SU-DHL-6 (cell line): ENCODE results near the gene EZH2.
A peak's percentile ranks its signal among the peaks of the same experiment; 100 is the strongest.

Experiments used
- H2AFZ ChIP-seq: fragments of 200-600 bp; sonication (generic); 2 replicates; pipeline ENCODE4 v1.6.1; 2014; ENCODE audit warnings: low read depth, mild to moderate bottlenecking, moderate library complexity, mixed read lengths, antibody characterized with exemption, low read length; ENCODE audit not compliant: severe bottlenecking
- H3F3A ChIP-seq: fragments of 200-600 bp; shearing (Covaris generic); 2 replicates; pipeline ENCODE4 v1.6.0; 2016; ENCODE audit warnings: antibody characterized with exemption, mild to moderate bottlenecking; ENCODE audit not compliant: insufficient read depth
- H3K27ac ChIP-seq: fragments of 200-600 bp; sonication (generic); 2 replicates; pipeline ENCODE4 v1.5.1; 2016; ENCODE audit warnings: low read depth, mild to moderate bottlenecking, low read length, moderate library complexity, mixed read lengths
- H3K27me3 ChIP-seq: fragments of 200-600 bp; sonication (generic), shearing (Covaris generic); 2 replicates; pipeline ENCODE4 v1.6.0; 2014; ENCODE audit warnings: mild to moderate bottlenecking, low read length
- H3K36me3 ChIP-seq: fragments of 200-600 bp; sonication (generic); 2 replicates; pipeline ENCODE4 v1.6.1; 2014; ENCODE audit warnings: mild to moderate bottlenecking, low read length, mixed read lengths
- H3K4me2 ChIP-seq: fragments of 300-600, 200-600 bp; shearing (Covaris generic), sonication (generic); 2 replicates; pipeline ENCODE4 v1.6.0; 2014; ENCODE audit warnings: low read length, low read depth, mild to moderate bottlenecking; ENCODE audit not compliant: poor library complexity, severe bottlenecking
- H3K4me3 ChIP-seq: fragments of 200-600 bp; sonication (generic); 2 replicates; pipeline ENCODE4 v1.5.1; 2014; ENCODE audit warnings: antibody characterized with exemption, low read length, mild to moderate bottlenecking, mixed read lengths; ENCODE audit not compliant: insufficient read depth, poor library complexity, severe bottlenecking
- H3K79me2 ChIP-seq: fragments of 200-600 bp; sonication (generic); 2 replicates; pipeline ENCODE4 v1.6.1; 2014; ENCODE audit warnings: mild to moderate bottlenecking, low read length, moderate library complexity; ENCODE audit not compliant: insufficient read depth
- H3K9ac ChIP-seq: fragments of 200-600 bp; sonication (generic); 2 replicates; pipeline ENCODE4 v1.7.0; 2014; ENCODE audit warnings: mild to moderate bottlenecking, low read length
- H3K9me2 ChIP-seq: fragments of 200-600 bp; sonication (generic); replicated peaks from 2 replicates; pipeline ENCODE4 v1.6.1; 2014; ENCODE audit warnings: low read length; ENCODE audit not compliant: insufficient read depth
- H3K9me3 ChIP-seq: fragments of 200-600 bp; sonication (generic); 2 replicates; pipeline ENCODE4 v1.6.1; 2014; ENCODE audit warnings: low read length, mixed read lengths; ENCODE audit not compliant: insufficient read depth
- H4K20me1 ChIP-seq: fragments of 200-600 bp; sonication (generic); 2 replicates; pipeline ENCODE4 v1.6.1; 2014; ENCODE audit warnings: low read depth, mild to moderate bottlenecking, antibody characterized with exemption, low read length, moderate library complexity, mixed read lengths
- EZH2phosphoT487 ChIP-seq: fragments of 200-600 bp; sonication (generic), shearing (Covaris generic); conservative IDR thresholded peaks from 2 replicates; pipeline ENCODE4 v1.6.1; 2018; ENCODE audit warnings: mild to moderate bottlenecking, antibody characterized with exemption, low read length, moderate library complexity, mixed read lengths
- TF ChIP-seq, protein P1 (sequence below): fragments of 200-600 bp; sonication (generic); IDR thresholded peaks from one replicate; pipeline ENCODE4 v1.5.1; 2017; ENCODE audit warnings: antibody characterized with exemption, mild to moderate bottlenecking, low read length, moderate library complexity; ENCODE audit not compliant: insufficient read depth, poor library complexity, severe bottlenecking

Gene EZH2

GRCh38 chr7:148862481-148862880, 21.6 kb downstream of the EZH2 start:
- Histone ChIP-seq H3K27me3 (no peaks in the 10 kb centered on the region), H3K27ac (no peak overlapping the region), H2AFZ (no peak overlapping the region), H4K20me1 (peaks cover 42% of the 10 kb centered on the region), H3K4me2 (peak overlapping the region; percentile 5), H3K4me3 (no peak overlapping the region), H3K36me3 (peaks cover 4% of the 10 kb centered on the region), H3K9me3 (no peaks in the 10 kb centered on the region), H3K79me2 (peaks cover 99% of the 10 kb centered on the region), H3K9me2 (no peaks in the 10 kb centered on the region), H3F3A (peaks cover 38% of the 10 kb centered on the region; the same call in 1 of the 2 replicates), H3K9ac (no peak overlapping the region)
- TF ChIP-seq EZH2phosphoT487 = no peak
- TF ChIP-seq, protein P1, sequence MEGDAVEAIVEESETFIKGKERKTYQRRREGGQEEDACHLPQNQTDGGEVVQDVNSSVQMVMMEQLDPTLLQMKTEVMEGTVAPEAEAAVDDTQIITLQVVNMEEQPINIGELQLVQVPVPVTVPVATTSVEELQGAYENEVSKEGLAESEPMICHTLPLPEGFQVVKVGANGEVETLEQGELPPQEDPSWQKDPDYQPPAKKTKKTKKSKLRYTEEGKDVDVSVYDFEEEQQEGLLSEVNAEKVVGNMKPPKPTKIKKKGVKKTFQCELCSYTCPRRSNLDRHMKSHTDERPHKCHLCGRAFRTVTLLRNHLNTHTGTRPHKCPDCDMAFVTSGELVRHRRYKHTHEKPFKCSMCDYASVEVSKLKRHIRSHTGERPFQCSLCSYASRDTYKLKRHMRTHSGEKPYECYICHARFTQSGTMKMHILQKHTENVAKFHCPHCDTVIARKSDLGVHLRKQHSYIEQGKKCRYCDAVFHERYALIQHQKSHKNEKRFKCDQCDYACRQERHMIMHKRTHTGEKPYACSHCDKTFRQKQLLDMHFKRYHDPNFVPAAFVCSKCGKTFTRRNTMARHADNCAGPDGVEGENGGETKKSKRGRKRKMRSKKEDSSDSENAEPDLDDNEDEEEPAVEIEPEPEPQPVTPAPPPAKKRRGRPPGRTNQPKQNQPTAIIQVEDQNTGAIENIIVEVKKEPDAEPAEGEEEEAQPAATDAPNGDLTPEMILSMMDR = no peak

DNA sequence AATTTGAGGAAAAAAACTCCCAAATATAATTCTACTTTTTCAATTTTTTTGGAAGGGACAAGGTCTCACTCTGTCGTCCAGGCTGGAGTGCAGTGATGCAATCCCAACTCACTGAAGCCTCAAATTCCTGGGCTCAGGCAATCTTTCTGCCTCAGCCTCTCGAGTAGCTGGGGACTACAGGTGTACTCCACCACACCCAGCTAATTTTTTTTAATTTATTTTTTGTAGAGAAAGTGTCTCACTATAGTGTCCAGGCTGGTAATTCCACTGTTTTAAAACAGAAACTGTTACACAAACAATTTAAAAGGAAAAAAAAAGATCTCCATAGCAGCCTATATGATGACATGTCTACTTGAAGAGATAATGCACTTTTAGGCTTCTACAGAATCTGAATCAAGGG, 25.6 kb downstream of the EZH2 start:
- TF ChIP-seq, protein P1 = no peak
- no peak for TF ChIP-seq EZH2phosphoT487
- Histone ChIP-seq H3K9ac (no peak overlapping the region), H4K20me1 (peaks cover 66% of the 10 kb centered on the region), H3K9me2 (no peaks in the 10 kb centered on the region), H3K27me3 (no peaks in the 10 kb centered on the region), H3K27ac (no peak overlapping the region), H3K4me2 (no peak overlapping the region), H3K79me2 (peaks cover 100% of the 10 kb centered on the region), H3K4me3 (no peak overlapping the region), H3K9me3 (no peaks in the 10 kb centered on the region), H2AFZ (no peak overlapping the region), H3F3A (peaks cover 24% of the 10 kb centered on the region; the same call in 1 of the 2 replicates), H3K36me3 (peaks cover 4% of the 10 kb centered on the region; the same call in 1 of the 2 replicates)

- H3K27me3 ChIP-seq = no peaks in the 10 kb centered on the region
- H3K27ac ChIP-seq = no peak overlapping the region
- H3K36me3 ChIP-seq = peaks cover 4% of the 10 kb centered on the region; the same call in 1 of the 2 replicates
- peaks cover 100% of the 10 kb centered on the region for H3K79me2 ChIP-seq
- no peak overlapping the region for H3K9ac ChIP-seq
- no peaks in the 10 kb centered on the region for H3K9me3 ChIP-seq
- H4K20me1 ChIP-seq = peaks cover 65% of the 10 kb centered on the region
- H2AFZ ChIP-seq = no peak overlapping the region
- no peak for TF ChIP-seq EZH2phosphoT487
- TF ChIP-seq, protein P1 = no peak
- peaks cover 17% of the 10 kb centered on the region; the same call in 1 of the 2 replicates for H3F3A ChIP-seq
- no peaks in the 10 kb centered on the region for H3K9me2 ChIP-seq
- no peak overlapping the region for H3K4me2 ChIP-seq
- H3K4me3 ChIP-seq = no peak overlapping the region
Measured at GRCh38 chr7:148856891-148857290, 27.2 kb downstream of the EZH2 start.
